SK-N-SH (cell line): ENCODE data around the gene KLRC1. TPM values are rescaled to one million over a fixed set of nuclear protein-coding genes. Genes with fewer than 3 reads are reported as not detected.

Experiments used
- CTCF ChIA-PET: fragments of 300-600, 350-600 bp; formaldehyde crosslinking; extraction: SDS; loops from one replicate; lab custom pipeline; 2021; lab: Yijun Ruan, JAX
- POLR2A ChIA-PET: fragments of 350-600 bp; sonication (Branson Sonifier 250); formaldehyde crosslinking; extraction: SDS; loops from one replicate; lab custom pipeline; 2020; ENCODE audit warnings: antibody characterized with exemption, inconsistent platforms; lab: Yijun Ruan, JAX
- DNase-seq: peaks from one replicate; pipeline ENCODE4 v3.0.0; 2012
- H2AFZ ChIP-seq: fragments of 200-600 bp; sonication (generic); 2 replicates; pipeline ENCODE4 v1.8.1; 2016; ENCODE audit warnings: antibody characterized with exemption, mild to moderate bottlenecking, low read depth
- H3F3A ChIP-seq: fragments of 200-600 bp; sonication (generic); replicated peaks from 2 replicates; pipeline ENCODE3; 2016; ENCODE audit warnings: antibody characterized with exemption, mild to moderate bottlenecking; ENCODE audit not compliant: insufficient read depth
- H3K27ac ChIP-seq, 2 experiments: fragments of 200-500 bp in 1 of 2; fragments of 200-600 bp in 1 of 2; sonication (Bioruptor generic) in 1 of 2; sonication (generic), shearing (Covaris generic) in 1 of 2; 2 replicates each; pipeline versions ENCODE4 v1.5.1 to v1.6.1; 2014 to 2016; ENCODE audit warnings: low read depth in 2 of 2, inconsistent platforms in 1 of 2, low read length in 1 of 2, mild to moderate bottlenecking in 1 of 2, mixed read lengths in 1 of 2
- H3K27me3 ChIP-seq: fragments of 200-600 bp; sonication (generic), shearing (Covaris generic); 2 replicates; pipeline ENCODE4 v1.6.1; 2016; ENCODE audit warnings: mixed run types; ENCODE audit not compliant: insufficient read depth
- H3K36me3 ChIP-seq, 2 experiments: fragments of 200-500 bp in 1 of 2; fragments of 200-600 bp in 1 of 2; sonication (Bioruptor generic) in 1 of 2; sonication (generic) in 1 of 2; replicated peaks in 1 of 2; 2 replicates each; pipeline versions ENCODE3 to v1.5.1; 2014 to 2016; ENCODE audit warnings: low read length in 1 of 2, mild to moderate bottlenecking in 1 of 2; ENCODE audit not compliant: insufficient read depth in 2 of 2, control insufficient read depth in 1 of 2
- H3K4me1 ChIP-seq, 2 experiments: fragments of 200-500 bp in 1 of 2; fragments of 200-600 bp in 1 of 2; sonication (Bioruptor generic) in 1 of 2; sonication (generic), shearing (Covaris generic) in 1 of 2; 2 replicates each; pipeline versions ENCODE4 v1.5.1 to v1.6.1; 2014 to 2016; ENCODE audit warnings: low read depth in 1 of 2, low read length in 1 of 2, mixed run types in 1 of 2; ENCODE audit not compliant: insufficient read depth in 2 of 2, control insufficient read depth in 1 of 2
- H3K4me2 ChIP-seq: fragments of 200-600 bp; sonication (generic), shearing (Covaris generic); 2 replicates; pipeline ENCODE4 v1.6.1; 2017; ENCODE audit warnings: mixed run types
- H3K4me3 ChIP-seq, 2 experiments: fragments of 200-500 bp in 1 of 2; fragments of 200-600 bp in 1 of 2; sonication (Bioruptor generic) in 1 of 2; sonication (generic), shearing (Covaris generic) in 1 of 2; 2 replicates each; pipeline versions ENCODE4 v1.5.1 to v1.8.1; 2014 to 2016; ENCODE audit warnings: low read depth in 2 of 2, inconsistent platforms in 1 of 2, low read length in 1 of 2, mild to moderate bottlenecking in 1 of 2, mixed read lengths in 1 of 2, moderate library complexity in 1 of 2
- H3K79me2 ChIP-seq: fragments of 200-600 bp; sonication (generic); 2 replicates; pipeline ENCODE4 v1.8.1; 2017; ENCODE audit warnings: mild to moderate bottlenecking; ENCODE audit not compliant: insufficient read depth
- H3K9ac ChIP-seq: fragments of 200-600 bp; sonication (generic); 2 replicates; pipeline ENCODE4 v1.6.1; 2017; ENCODE audit warnings: mixed run types
- H3K9me2 ChIP-seq: fragments of 200-600 bp; sonication (generic); 2 replicates; pipeline ENCODE4 v1.6.1; 2017; ENCODE audit warnings: mixed run types
- H3K9me3 ChIP-seq: fragments of 200-600 bp; sonication (generic); 2 replicates; pipeline ENCODE4 v1.6.1; 2017; ENCODE audit warnings: mixed run types, mild to moderate bottlenecking, moderate library complexity
- H4K20me1 ChIP-seq: fragments of 200-600 bp; sonication (generic); 2 replicates; pipeline ENCODE4 v1.6.1; 2017; ENCODE audit warnings: mild to moderate bottlenecking, mixed run types; ENCODE audit not compliant: insufficient read depth
- EP300 ChIP-seq, 2 experiments: IDR thresholded peaks; 2 replicates each; pipeline versions ENCODE4 v1.4.0 to v1.6.1; 2012; ENCODE audit warnings: borderline replicate concordance in 1 of 2, low read depth in 1 of 2, low read length in 1 of 2
- FOSL2 ChIP-seq: IDR thresholded peaks from 2 replicates; pipeline ENCODE4 v1.4.0; 2012; ENCODE audit warnings: low read depth, mild to moderate bottlenecking, moderate library complexity, borderline replicate concordance
- FOXJ3 ChIP-seq: sonication (generic); formaldehyde crosslinking; IDR thresholded peaks from 2 replicates; pipeline ENCODE4 v1.5.1; 2020; ENCODE audit warnings: mild to moderate bottlenecking, missing genetic modification reagents
- GATA2 ChIP-seq: sonication (generic); formaldehyde crosslinking; IDR thresholded peaks from 2 replicates; pipeline ENCODE4 v1.5.0; 2020; ENCODE audit warnings: mild to moderate bottlenecking, missing genetic modification reagents
- JUND ChIP-seq: IDR thresholded peaks from 2 replicates; pipeline ENCODE4 v1.4.0; 2012
- MEF2A ChIP-seq: IDR thresholded peaks from 2 replicates; pipeline ENCODE4 v1.4.0; 2012; ENCODE audit warnings: low read depth, borderline replicate concordance
- NFIC ChIP-seq: IDR thresholded peaks from 2 replicates; pipeline ENCODE4 v1.4.0; 2012; ENCODE audit warnings: borderline replicate concordance
- REST ChIP-seq: IDR thresholded peaks from 2 replicates; pipeline ENCODE4 v1.6.1; 2012; ENCODE audit warnings: mild to moderate bottlenecking, low read depth, low read length, moderate library complexity
- RFX5 ChIP-seq: IDR thresholded peaks from 2 replicates; pipeline ENCODE4 v1.6.1; 2012; ENCODE audit warnings: mild to moderate bottlenecking, improper control_type of control experiment, low read length
- SIN3A ChIP-seq: IDR thresholded peaks from 2 replicates; pipeline ENCODE4 v1.6.1; 2012; ENCODE audit warnings: low read depth, mild to moderate bottlenecking, low read length, moderate library complexity, borderline replicate concordance
- SMC3 ChIP-seq: IDR thresholded peaks from 2 replicates; pipeline ENCODE4 v1.6.1; 2012; ENCODE audit warnings: low read depth, low read length, improper control_type of control experiment
- TAF1 ChIP-seq: IDR thresholded peaks from 2 replicates; pipeline ENCODE4 v1.6.1; 2012; ENCODE audit warnings: low read depth, mild to moderate bottlenecking, low read length, moderate library complexity, borderline replicate concordance
- TCF12 ChIP-seq: IDR thresholded peaks from 2 replicates; pipeline ENCODE4 v1.4.0; 2012
- WGBS: methylation state at CpG from one replicate; pipeline ENCODE4 v1.1.6; 2017; ENCODE audit warnings: low lambda C conversion rate; 5-methylcytosine and 5-hydroxymethylcytosine counted together
- polyA plus RNA-seq, 3 experiments: library from polyadenylated mRNA; depleted of rRNA; stranded (reverse); fragments of >200 nt; gene quantifications; 2 replicates each; pipeline ENCODE4 v1.2.3, GENCODE V29; 2012
- TF ChIP-seq, protein P1 (sequence below): IDR thresholded peaks from 2 replicates; pipeline ENCODE4; 2012
- TF ChIP-seq, protein P2 (sequence below): fragments of 150-350 bp; IDR thresholded peaks from 2 replicates; pipeline ENCODE4 v1.6.1; 2017; ENCODE audit warnings: antibody characterized with exemption, low read length, low read depth, borderline replicate concordance
- TF ChIP-seq, protein P3 (sequence below): fragments of 150-350 bp; IDR thresholded peaks from 2 replicates; pipeline ENCODE4 v1.6.1; 2016; ENCODE audit warnings: mild to moderate bottlenecking, low read depth, low read length
- TF ChIP-seq, protein P4 (sequence below): IDR thresholded peaks from 2 replicates; pipeline ENCODE4 v1.4.0; 2012; ENCODE audit warnings: low read depth, borderline replicate concordance
- TF ChIP-seq, protein P5 (sequence below): IDR thresholded peaks from 2 replicates; pipeline ENCODE4 v1.4.0; 2012; ENCODE audit warnings: low read depth, borderline replicate concordance

The KLRC1 gene
- polyA plus RNA-seq, 1 of the 3 experiments (the other 2 are of a cell fraction): not detected

DNA sequence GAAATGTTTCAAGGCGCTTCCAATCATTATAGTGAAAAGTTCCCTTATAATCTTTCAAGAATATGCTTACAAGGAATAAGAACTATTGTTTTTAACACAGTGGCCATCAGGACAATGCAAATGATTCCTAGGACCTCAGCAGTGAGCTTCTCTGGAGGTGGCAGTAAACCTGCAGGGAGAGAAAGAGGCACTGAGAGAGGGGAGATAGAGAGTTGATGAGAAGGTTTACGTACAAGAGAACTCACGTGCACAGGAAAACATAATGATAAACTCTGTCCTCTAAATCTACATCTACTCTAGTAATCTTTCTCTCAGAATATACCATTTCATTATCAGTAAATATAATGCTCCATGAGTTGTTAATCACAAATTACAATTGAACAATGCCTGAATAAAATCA, 44.3 kb downstream of the KLRC1 start (continued):
- TF ChIP-seq, protein P1, sequence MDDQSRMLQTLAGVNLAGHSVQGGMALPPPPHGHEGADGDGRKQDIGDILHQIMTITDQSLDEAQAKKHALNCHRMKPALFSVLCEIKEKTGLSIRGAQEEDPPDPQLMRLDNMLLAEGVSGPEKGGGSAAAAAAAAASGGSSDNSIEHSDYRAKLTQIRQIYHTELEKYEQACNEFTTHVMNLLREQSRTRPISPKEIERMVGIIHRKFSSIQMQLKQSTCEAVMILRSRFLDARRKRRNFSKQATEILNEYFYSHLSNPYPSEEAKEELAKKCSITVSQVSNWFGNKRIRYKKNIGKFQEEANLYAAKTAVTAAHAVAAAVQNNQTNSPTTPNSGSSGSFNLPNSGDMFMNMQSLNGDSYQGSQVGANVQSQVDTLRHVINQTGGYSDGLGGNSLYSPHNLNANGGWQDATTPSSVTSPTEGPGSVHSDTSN: no peak
- TF ChIP-seq, protein P2, sequence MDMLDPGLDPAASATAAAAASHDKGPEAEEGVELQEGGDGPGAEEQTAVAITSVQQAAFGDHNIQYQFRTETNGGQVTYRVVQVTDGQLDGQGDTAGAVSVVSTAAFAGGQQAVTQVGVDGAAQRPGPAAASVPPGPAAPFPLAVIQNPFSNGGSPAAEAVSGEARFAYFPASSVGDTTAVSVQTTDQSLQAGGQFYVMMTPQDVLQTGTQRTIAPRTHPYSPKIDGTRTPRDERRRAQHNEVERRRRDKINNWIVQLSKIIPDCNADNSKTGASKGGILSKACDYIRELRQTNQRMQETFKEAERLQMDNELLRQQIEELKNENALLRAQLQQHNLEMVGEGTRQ: no peak
- TF ChIP-seq, protein P3, sequence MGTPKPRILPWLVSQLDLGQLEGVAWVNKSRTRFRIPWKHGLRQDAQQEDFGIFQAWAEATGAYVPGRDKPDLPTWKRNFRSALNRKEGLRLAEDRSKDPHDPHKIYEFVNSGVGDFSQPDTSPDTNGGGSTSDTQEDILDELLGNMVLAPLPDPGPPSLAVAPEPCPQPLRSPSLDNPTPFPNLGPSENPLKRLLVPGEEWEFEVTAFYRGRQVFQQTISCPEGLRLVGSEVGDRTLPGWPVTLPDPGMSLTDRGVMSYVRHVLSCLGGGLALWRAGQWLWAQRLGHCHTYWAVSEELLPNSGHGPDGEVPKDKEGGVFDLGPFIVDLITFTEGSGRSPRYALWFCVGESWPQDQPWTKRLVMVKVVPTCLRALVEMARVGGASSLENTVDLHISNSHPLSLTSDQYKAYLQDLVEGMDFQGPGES: no peak
- no peak for TF ChIP-seq GATA2 (CRISPR knock-in tag)

GRCh38 chr12:10406725-10407124, 46.5 kb downstream of the KLRC1 start:
- 15% methylated on average over 4 of the region's 4 CpGs for WGBS
- no peaks in the 10 kb centered on the region for H3K36me3 ChIP-seq
- H3K4me3 ChIP-seq: no peak overlapping the region
- ChIA-PET CTCF (no interaction called here), POLR2A (no interaction called here)
- no peaks in the 10 kb centered on the region for H3K9me2 ChIP-seq
- no peaks in the 10 kb centered on the region; the same call in 1 of the 2 replicates for H3K27me3 ChIP-seq
- no peak overlapping the region for H3K4me2 ChIP-seq
- H3K9ac ChIP-seq: no peak overlapping the region
- no peaks in the 10 kb centered on the region for H3K9me3 ChIP-seq
- H3K79me2 ChIP-seq: no peaks in the 10 kb centered on the region
- H3K4me1 ChIP-seq: no peaks in the 10 kb centered on the region
- H4K20me1 ChIP-seq: no peaks in the 10 kb centered on the region
- no peak overlapping the region for H2AFZ ChIP-seq
- H3F3A ChIP-seq: no peaks in the 10 kb centered on the region
- no peak overlapping the region for H3K27ac ChIP-seq
- DNase-seq: no peak
- TF ChIP-seq SMC3 (no peak), FOSL2 (no peak), SIN3A (no peak), JUND (no peak), FOXJ3 (CRISPR knock-in tag) (no peak), EP300 (IDR thresholded peaks at IDR 0.05; ENCODE audit: borderline replicate concordance in 1 of 2, low read depth in 1 of 2, low read length in 1 of 2) (no peak), TAF1 (no peak), TCF12 (no peak), NFIC (no peak), RFX5 (no peak), REST (no peak), MEF2A (no peak)
- TF ChIP-seq, protein P3: no peak
- TF ChIP-seq, protein P4, sequence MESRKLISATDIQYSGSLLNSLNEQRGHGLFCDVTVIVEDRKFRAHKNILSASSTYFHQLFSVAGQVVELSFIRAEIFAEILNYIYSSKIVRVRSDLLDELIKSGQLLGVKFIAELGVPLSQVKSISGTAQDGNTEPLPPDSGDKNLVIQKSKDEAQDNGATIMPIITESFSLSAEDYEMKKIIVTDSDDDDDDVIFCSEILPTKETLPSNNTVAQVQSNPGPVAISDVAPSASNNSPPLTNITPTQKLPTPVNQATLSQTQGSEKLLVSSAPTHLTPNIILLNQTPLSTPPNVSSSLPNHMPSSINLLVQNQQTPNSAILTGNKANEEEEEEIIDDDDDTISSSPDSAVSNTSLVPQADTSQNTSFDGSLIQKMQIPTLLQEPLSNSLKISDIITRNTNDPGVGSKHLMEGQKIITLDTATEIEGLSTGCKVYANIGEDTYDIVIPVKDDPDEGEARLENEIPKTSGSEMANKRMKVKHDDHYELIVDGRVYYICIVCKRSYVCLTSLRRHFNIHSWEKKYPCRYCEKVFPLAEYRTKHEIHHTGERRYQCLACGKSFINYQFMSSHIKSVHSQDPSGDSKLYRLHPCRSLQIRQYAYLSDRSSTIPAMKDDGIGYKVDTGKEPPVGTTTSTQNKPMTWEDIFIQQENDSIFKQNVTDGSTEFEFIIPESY: no peak
- TF ChIP-seq, protein P5, sequence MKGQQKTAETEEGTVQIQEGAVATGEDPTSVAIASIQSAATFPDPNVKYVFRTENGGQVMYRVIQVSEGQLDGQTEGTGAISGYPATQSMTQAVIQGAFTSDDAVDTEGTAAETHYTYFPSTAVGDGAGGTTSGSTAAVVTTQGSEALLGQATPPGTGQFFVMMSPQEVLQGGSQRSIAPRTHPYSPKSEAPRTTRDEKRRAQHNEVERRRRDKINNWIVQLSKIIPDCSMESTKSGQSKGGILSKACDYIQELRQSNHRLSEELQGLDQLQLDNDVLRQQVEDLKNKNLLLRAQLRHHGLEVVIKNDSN: no peak
- TF ChIP-seq, protein P2: no peak
